GM21825 (cell line): Measurements from ENCODE around the gene OGFOD3.
"Not testable (repeated sequence)": the region's sequence is repeated elsewhere in the genome, so short reads cannot be mapped to it uniquely, and the experiment has no call there.

Experiments used
- ATAC-seq: cut with Tn5 transposase; IDR thresholded peaks from one replicate; pipeline ENCODE4 v1.9.1; 2021; ENCODE audit warnings: mild to moderate bottlenecking, moderate library complexity; ENCODE audit not compliant: unreplicated experiment

Gene OGFOD3

GRCh38 chr17:82356845-82357355, 61.5 kb downstream of the OGFOD3 start:
- ATAC-seq: no peak

- no peak for ATAC-seq
Measured at GRCh38 chr17:82355770-82356427, 62.5 kb downstream of the OGFOD3 start.

- no peak for ATAC-seq
Measured at GRCh38 chr17:82354804-82355308, 63.5 kb downstream of the OGFOD3 start.

- ATAC-seq: no peak
Measured at GRCh38 chr17:82353484-82353883, 64.9 kb downstream of the OGFOD3 start.

GRCh38 chr17:82351713-82352488, 66.5 kb downstream of the OGFOD3 start:
- no peak for ATAC-seq

GRCh38 chr17:82351254-82351712, 67.1 kb downstream of the OGFOD3 start:
- peak; percentile 47 for ATAC-seq

GRCh38 chr17:82350182-82351030, 68.0 kb downstream of the OGFOD3 start:
- no peak for ATAC-seq

- ATAC-seq: no peak
Measured at GRCh38 chr17:82349287-82349701, 69.1 kb downstream of the OGFOD3 start.

GRCh38 chr17:82348866-82349265, 69.5 kb downstream of the OGFOD3 start:
- no peak for ATAC-seq

- no peak for ATAC-seq
Measured at GRCh38 chr17:82348434-82348833, 70.0 kb downstream of the OGFOD3 start.

- not testable (repeated sequence) for ATAC-seq
Measured at GRCh38 chr17:82347994-82348393, 70.4 kb downstream of the OGFOD3 start.

- no peak for ATAC-seq
Measured at GRCh38 chr17:82346342-82347300, 71.8 kb downstream of the OGFOD3 start.

- no peak for ATAC-seq
Measured at GRCh38 chr17:82345151-82345976, 73.0 kb downstream of the OGFOD3 start.

- no peak for ATAC-seq
Measured at GRCh38 chr17:82344175-82344907, 74.0 kb downstream of the OGFOD3 start.

- ATAC-seq: no peak
Measured at GRCh38 chr17:82343560-82343959, 74.8 kb downstream of the OGFOD3 start.

- ATAC-seq: no peak
Measured at GRCh38 chr17:82342361-82343079, 75.9 kb downstream of the OGFOD3 start.
